Stimulated activated CD8-positive, alpha-beta memory T cell treated with anti-CD3 and anti-CD28 coated beads, Interleukin-15, amount 100 ng/mL, for 1 hour (primary cell): ENCODE results near the gene VPS41.
"Not testable (repeated sequence)": the region's sequence is repeated elsewhere in the genome, so short reads cannot be mapped to it uniquely, and the experiment has no call there.

ENCODE experiments used
- DNase-seq: peaks from one replicate; pipeline ENCODE4 v3.0.0-alpha.2; 2020; ENCODE audit warnings: low read depth

The VPS41 gene

GRCh38 chr7:38908759-38909335, at the start of gene VPS41:
Gene VPS41, minus strand, starts transcription at chr7:38909191. Its CDS starts 17 bp downstream, at chr7:38909174.
- peak; percentile 58 for DNase-seq

GRCh38 chr7:38955892-38956291, 46.9 kb upstream of the VPS41 start:
- DNase-seq: no peak

- no peak for DNase-seq
Observed at GRCh38 chr7:38953971-38954370, 45.0 kb upstream of the VPS41 start.

GRCh38 chr7:38953227-38953626, 44.2 kb upstream of the VPS41 start:
- DNase-seq: no peak

GRCh38 chr7:38951213-38951612, 42.2 kb upstream of the VPS41 start:
- no peak for DNase-seq

GRCh38 chr7:38950309-38950708, 41.3 kb upstream of the VPS41 start:
- no peak for DNase-seq

- DNase-seq: not testable (repeated sequence)
Observed at GRCh38 chr7:38947541-38947940, 38.5 kb upstream of the VPS41 start.

GRCh38 chr7:38942431-38943051, 33.5 kb upstream of the VPS41 start:
- no peak for DNase-seq

- DNase-seq: no peak
Observed at GRCh38 chr7:38940774-38941173, 31.8 kb upstream of the VPS41 start.

- DNase-seq: no peak
Observed at GRCh38 chr7:38938589-38938988, 29.6 kb upstream of the VPS41 start.

- DNase-seq: no peak
Observed at GRCh38 chr7:38938001-38938485, 29.1 kb upstream of the VPS41 start.

- DNase-seq: no peak
Observed at GRCh38 chr7:38936641-38937040, 27.6 kb upstream of the VPS41 start.

- no peak for DNase-seq
Observed at GRCh38 chr7:38934536-38934935, 25.5 kb upstream of the VPS41 start.

GRCh38 chr7:38934051-38934450, 25.1 kb upstream of the VPS41 start:
- no peak for DNase-seq

- DNase-seq: peak; percentile 22
Observed at GRCh38 chr7:38932509-38933168, 23.6 kb upstream of the VPS41 start.

GRCh38 chr7:38929460-38930171, 20.6 kb upstream of the VPS41 start:
- DNase-seq: no peak

GRCh38 chr7:38928506-38928905, 19.5 kb upstream of the VPS41 start:
- DNase-seq: no peak

GRCh38 chr7:38927751-38928150, 18.8 kb upstream of the VPS41 start:
- no peak for DNase-seq

- DNase-seq: no peak
Observed at GRCh38 chr7:38920731-38921130, 11.7 kb upstream of the VPS41 start.

- DNase-seq: no peak
Observed at GRCh38 chr7:38916396-38916795, 7.4 kb upstream of the VPS41 start.

GRCh38 chr7:38909870-38910269, 879 bp upstream of the VPS41 start:
- DNase-seq: no peak

GRCh38 chr7:38907766-38908165, 1.2 kb downstream of the VPS41 start:
- DNase-seq: no peak

GRCh38 chr7:38907066-38907465, 1.9 kb downstream of the VPS41 start:
- no peak for DNase-seq
